IPS-20b (cell line): ENCODE results near the gene KNDC1.

Experiments used
- H3K27ac ChIP-seq: one replicate; pipeline ENCODE4 v1.5.1; 2013; ENCODE audit warnings: low read length
- H3K27me3 ChIP-seq: 2 replicates; pipeline ENCODE4 v1.6.1; 2013; ENCODE audit warnings: mild to moderate bottlenecking, low read length, inconsistent platforms; ENCODE audit not compliant: insufficient read depth
- H3K36me3 ChIP-seq: 2 replicates; pipeline ENCODE4 v1.6.1; 2013; ENCODE audit warnings: low read depth, mild to moderate bottlenecking, inconsistent platforms, low read length, moderate library complexity; ENCODE audit not compliant: insufficient read depth
- H3K4me1 ChIP-seq: 2 replicates; pipeline ENCODE4 v1.6.1; 2013; ENCODE audit warnings: mild to moderate bottlenecking, control low read depth, inconsistent platforms, low read length, moderate library complexity; ENCODE audit not compliant: insufficient read depth
- H3K4me3 ChIP-seq: 2 replicates; pipeline ENCODE4 v1.5.1; 2013; ENCODE audit warnings: mild to moderate bottlenecking, low read length, inconsistent platforms
- H3K9ac ChIP-seq: 2 replicates; pipeline ENCODE4 v1.6.1; 2013; ENCODE audit warnings: low read depth, mild to moderate bottlenecking, inconsistent platforms, low read length, moderate library complexity
- H3K9me3 ChIP-seq: 2 replicates; pipeline ENCODE4 v1.6.1; 2013; ENCODE audit warnings: mild to moderate bottlenecking, low read depth, low read length, inconsistent platforms; ENCODE audit not compliant: insufficient read depth

KNDC1 gene

GRCh38 chr10:133186416-133187090 is 26.5 kb downstream of the KNDC1 start:
- Histone ChIP-seq H3K27ac (no peak overlapping the region), H3K36me3 (peaks cover 8% of the 10 kb centered on the region), H3K27me3 (no peaks in the 10 kb centered on the region), H3K4me3 (no peak overlapping the region), H3K4me1 (no peaks in the 10 kb centered on the region), H3K9ac (no peak overlapping the region), H3K9me3 (no peaks in the 10 kb centered on the region; the same call in 1 of the 2 replicates)

- H3K36me3 ChIP-seq: peaks cover 8% of the 10 kb centered on the region
- peaks cover 7% of the 10 kb centered on the region; the same call in 1 of the 2 replicates for H3K9me3 ChIP-seq
- no peak overlapping the region for H3K9ac ChIP-seq
- no peak overlapping the region for H3K4me3 ChIP-seq
- no peaks in the 10 kb centered on the region for H3K27me3 ChIP-seq
- no peak overlapping the region for H3K27ac ChIP-seq
- no peaks in the 10 kb centered on the region for H3K4me1 ChIP-seq
Measured at GRCh38 chr10:133187091-133187905, 27.3 kb downstream of the KNDC1 start.

- Histone ChIP-seq H3K9ac (no peak overlapping the region), H3K36me3 (peaks cover 8% of the 10 kb centered on the region), H3K27me3 (no peaks in the 10 kb centered on the region), H3K9me3 (peaks cover 14% of the 10 kb centered on the region; the same call in 1 of the 2 replicates), H3K27ac (no peak overlapping the region), H3K4me3 (no peak overlapping the region), H3K4me1 (no peaks in the 10 kb centered on the region)
Measured at GRCh38 chr10:133187906-133188681, 28.1 kb downstream of the KNDC1 start.

GRCh38 chr10:133189256-133189655 is 29.2 kb downstream of the KNDC1 start:
- Histone ChIP-seq H3K4me3 (no peak overlapping the region), H3K9ac (no peak overlapping the region), H3K4me1 (no peaks in the 10 kb centered on the region), H3K36me3 (peaks cover 3% of the 10 kb centered on the region), H3K9me3 (peaks cover 19% of the 10 kb centered on the region; the same call in 1 of the 2 replicates), H3K27me3 (no peaks in the 10 kb centered on the region), H3K27ac (no peak overlapping the region)

GRCh38 chr10:133189726-133190125 is 29.7 kb downstream of the KNDC1 start:
- no peaks in the 10 kb centered on the region for H3K36me3 ChIP-seq
- H3K9me3 ChIP-seq: peaks cover 19% of the 10 kb centered on the region; the same call in 1 of the 2 replicates
- H3K4me3 ChIP-seq: no peak overlapping the region
- H3K27ac ChIP-seq: no peak overlapping the region
- H3K27me3 ChIP-seq: no peaks in the 10 kb centered on the region
- H3K9ac ChIP-seq: no peak overlapping the region
- H3K4me1 ChIP-seq: no peaks in the 10 kb centered on the region

- Histone ChIP-seq H3K4me1 (no peaks in the 10 kb centered on the region), H3K27ac (no peak overlapping the region), H3K36me3 (no peaks in the 10 kb centered on the region), H3K27me3 (no peaks in the 10 kb centered on the region), H3K9ac (no peak overlapping the region), H3K4me3 (no peak overlapping the region), H3K9me3 (peaks cover 19% of the 10 kb centered on the region; the same call in 1 of the 2 replicates)
Measured at GRCh38 chr10:133190225-133190624, 30.2 kb downstream of the KNDC1 start.

GRCh38 chr10:133191651-133192050 is 31.6 kb downstream of the KNDC1 start:
- H3K9me3 ChIP-seq: peaks cover 19% of the 10 kb centered on the region; the same call in 1 of the 2 replicates
- no peaks in the 10 kb centered on the region for H3K27me3 ChIP-seq
- no peaks in the 10 kb centered on the region for H3K36me3 ChIP-seq
- no peak overlapping the region for H3K9ac ChIP-seq
- no peak overlapping the region for H3K27ac ChIP-seq
- H3K4me3 ChIP-seq: no peak overlapping the region
- H3K4me1 ChIP-seq: no peaks in the 10 kb centered on the region

- H3K9ac ChIP-seq: no peak overlapping the region
- H3K27ac ChIP-seq: no peak overlapping the region
- H3K27me3 ChIP-seq: no peaks in the 10 kb centered on the region
- H3K4me3 ChIP-seq: no peak overlapping the region
- H3K36me3 ChIP-seq: no peaks in the 10 kb centered on the region
- H3K4me1 ChIP-seq: no peaks in the 10 kb centered on the region
- H3K9me3 ChIP-seq: peaks cover 19% of the 10 kb centered on the region; the same call in 1 of the 2 replicates
Measured at GRCh38 chr10:133194151-133194550, 34.1 kb downstream of the KNDC1 start.

- H3K9me3 ChIP-seq: peaks cover 19% of the 10 kb centered on the region; the same call in 1 of the 2 replicates
- H3K9ac ChIP-seq: no peak overlapping the region
- no peaks in the 10 kb centered on the region for H3K4me1 ChIP-seq
- no peaks in the 10 kb centered on the region for H3K36me3 ChIP-seq
- H3K27me3 ChIP-seq: no peaks in the 10 kb centered on the region
- H3K27ac ChIP-seq: no peak overlapping the region
- H3K4me3 ChIP-seq: no peak overlapping the region
Measured at GRCh38 chr10:133195096-133195495, 35.1 kb downstream of the KNDC1 start.

GRCh38 chr10:133195611-133196010 is 35.6 kb downstream of the KNDC1 start:
- no peaks in the 10 kb centered on the region for H3K36me3 ChIP-seq
- no peak overlapping the region for H3K27ac ChIP-seq
- H3K4me3 ChIP-seq: no peak overlapping the region
- H3K27me3 ChIP-seq: no peaks in the 10 kb centered on the region
- H3K9me3 ChIP-seq: peaks cover 19% of the 10 kb centered on the region; the same call in 1 of the 2 replicates
- H3K9ac ChIP-seq: no peak overlapping the region
- no peaks in the 10 kb centered on the region for H3K4me1 ChIP-seq

GRCh38 chr10:133196221-133196915 is 36.3 kb downstream of the KNDC1 start:
- Histone ChIP-seq H3K27ac (no peak overlapping the region), H3K4me3 (no peak overlapping the region), H3K36me3 (no peaks in the 10 kb centered on the region), H3K27me3 (no peaks in the 10 kb centered on the region), H3K9ac (no peak overlapping the region), H3K4me1 (no peaks in the 10 kb centered on the region), H3K9me3 (peaks cover 19% of the 10 kb centered on the region; the same call in 1 of the 2 replicates)
